Fibroblast of the conjunctiva (primary cell): ENCODE results near the gene AURKAIP1.

ENCODE experiments used
- DNase-seq: peaks from one replicate; pipeline ENCODE4 v3.0.0-alpha.2; 2010; ENCODE audit warnings: low read depth

The AURKAIP1 gene

DNA sequence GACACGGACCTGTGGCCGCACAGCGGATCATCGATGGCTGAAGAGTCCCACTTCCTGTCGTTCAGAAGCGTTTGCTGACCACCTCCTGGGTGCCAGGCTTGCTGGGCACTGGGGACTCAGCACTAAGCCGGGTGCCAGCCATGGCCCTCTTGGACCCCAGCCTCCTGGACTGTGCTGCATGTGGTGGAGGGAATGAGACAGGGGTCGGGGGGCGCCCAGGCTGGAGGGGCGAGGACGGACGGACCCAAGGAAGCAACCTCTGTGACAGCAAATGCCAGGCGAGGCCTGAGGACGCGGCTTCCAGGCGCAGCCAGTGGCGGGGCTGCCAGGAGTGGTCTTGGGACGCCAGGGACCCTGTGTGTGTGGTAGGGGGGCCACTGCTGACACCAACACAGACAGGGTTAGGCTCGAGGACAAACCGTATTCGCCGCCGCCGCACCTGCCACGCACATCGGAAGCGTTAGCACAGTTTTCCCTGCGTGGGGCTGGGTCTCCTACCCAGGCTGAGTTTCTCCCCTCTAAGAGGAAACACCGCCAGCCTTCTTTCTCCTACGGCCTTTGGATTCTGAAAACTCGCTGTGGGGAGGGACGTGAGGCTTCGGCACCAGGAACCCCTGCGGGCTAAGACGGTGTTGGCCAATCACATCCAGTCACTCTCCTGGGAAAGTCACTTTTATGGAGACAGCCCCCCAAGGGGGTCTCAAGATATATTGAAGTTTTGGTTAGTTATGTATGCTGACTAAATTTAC lies 13.6 kb downstream of the AURKAIP1 start:
- no peak for DNase-seq

DNA sequence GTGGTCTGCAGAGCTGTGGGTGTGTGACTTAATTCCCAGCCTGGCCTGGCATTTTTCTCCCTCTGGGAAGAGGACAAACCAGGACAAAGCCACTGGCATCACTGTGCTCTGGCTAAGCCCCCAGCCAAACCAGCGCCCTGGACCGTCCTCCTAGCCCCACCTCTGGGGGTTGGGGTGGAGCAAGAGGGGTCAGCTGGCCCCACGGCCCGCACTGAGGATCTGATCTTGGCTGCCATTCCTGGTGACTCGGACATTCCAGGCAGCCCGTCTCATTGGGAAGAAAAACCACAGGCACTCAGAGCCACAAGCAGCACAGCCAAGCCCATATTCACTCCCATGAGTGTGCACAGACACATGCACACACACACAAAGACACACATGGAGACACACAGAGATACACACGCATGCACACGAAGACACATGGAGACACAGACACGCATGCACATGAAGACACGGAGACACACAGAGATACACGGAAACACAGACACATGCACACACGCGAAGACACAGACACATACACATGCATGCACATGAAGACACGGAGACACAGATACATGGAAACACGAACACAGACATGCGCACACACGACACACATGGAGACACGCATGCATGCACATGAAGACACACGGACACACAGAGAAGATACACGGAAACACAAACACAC lies 14.4 kb downstream of the AURKAIP1 start:
- peak; percentile 81 for DNase-seq

DNA sequence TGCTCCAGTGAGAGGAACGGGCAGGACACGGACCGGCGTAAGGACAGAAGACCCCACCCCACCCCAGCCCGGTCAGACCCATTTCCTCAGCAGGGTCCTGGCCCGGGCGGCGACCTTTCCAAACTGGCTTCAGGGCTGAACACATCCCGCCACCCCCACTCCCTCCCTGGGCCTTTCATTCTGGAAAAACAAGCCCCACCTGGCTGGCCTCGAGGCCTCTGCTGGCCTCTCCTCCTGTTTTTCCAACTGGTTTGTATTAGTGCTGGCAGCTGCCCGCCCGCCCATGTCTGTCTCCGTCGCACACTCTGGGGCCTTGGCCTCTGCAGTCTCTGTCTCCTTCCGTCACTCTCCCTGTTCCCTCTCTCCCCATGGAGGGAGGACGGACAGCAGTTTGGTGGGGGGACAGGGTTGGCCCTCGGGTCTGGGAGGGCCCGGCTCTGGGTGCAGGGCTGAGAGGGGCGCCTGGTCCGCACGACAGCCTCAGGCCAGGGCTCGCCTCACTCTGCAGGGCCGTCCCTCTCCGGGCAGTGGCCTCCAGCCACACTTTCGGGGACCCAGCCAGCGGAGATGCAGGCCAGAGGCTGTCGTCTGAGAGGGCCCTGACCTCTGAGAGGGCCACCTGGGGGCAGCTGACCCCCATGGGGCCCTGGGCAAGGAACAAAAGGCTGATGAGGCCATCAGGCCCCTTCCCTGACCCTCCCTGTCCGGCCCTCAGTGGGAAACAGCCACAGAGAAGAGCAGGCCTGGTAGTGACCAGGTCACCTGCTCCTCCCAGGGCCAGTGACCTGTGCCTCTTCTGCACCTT lies 15.1 kb downstream of the AURKAIP1 start:
- peak; percentile 63 for DNase-seq

DNA sequence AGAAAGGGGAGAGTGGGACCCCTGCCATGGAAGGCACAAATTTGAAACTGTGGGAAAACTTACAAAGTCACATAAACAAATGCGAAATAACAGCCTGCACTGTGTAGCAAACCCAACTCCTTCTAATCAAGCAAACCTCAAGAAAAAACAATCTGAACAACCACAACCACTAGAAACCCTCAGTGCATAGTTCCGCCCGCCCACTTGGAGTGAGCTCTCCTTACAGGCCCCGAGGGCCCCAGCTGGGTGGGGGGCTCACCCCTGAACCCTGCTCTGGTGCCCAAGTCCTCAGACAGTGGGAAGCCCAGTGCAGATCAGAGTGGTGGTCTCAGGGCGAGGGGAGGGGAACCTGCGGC lies 15.7 kb downstream of the AURKAIP1 start:
- DNase-seq = peak; percentile 63

DNA sequence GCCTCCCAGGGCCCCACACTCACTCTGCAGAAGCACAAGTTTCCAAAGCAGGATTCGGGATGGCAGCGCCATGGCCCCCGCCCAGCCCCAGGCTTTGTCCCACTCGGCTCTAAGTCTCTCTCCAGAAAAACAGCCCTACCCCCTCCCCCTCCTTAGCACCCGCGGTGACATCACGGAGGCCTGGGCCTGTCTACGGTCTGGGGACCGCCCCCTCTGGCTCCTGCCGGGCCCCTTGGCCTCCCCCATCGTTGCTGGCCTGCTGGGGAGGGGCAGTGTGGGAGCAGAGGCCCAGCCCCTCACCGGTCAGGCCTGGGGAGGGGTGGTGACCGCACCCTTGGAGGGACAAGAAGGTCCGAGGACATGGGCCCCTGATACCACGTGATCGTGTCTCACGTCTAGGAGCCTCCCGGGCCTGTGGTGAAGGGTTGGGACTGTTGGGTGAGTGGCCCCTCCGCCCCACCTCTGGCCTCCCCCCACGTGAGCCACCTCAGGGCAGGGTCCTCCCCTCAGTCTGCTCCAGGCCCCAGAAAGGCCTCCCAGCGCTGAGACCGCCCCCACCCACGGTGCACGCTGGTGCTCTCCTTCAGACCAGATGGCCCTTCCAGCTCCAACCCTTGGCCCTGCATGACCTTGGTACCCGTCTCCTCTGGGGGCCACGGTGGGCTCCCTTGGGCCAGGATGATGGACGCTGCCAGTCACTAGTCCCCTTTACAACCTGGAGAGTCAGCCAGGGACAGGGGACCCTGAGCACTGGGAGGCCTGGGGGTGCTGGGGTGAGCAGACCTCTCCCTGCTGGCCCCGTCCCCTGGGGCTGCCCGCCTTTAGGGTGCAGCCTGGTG lies 16.4 kb downstream of the AURKAIP1 start, which contains the start of gene MXRA8:
Gene MXRA8 (minus strand): TSS at position 123 of the 839 bp plus-strand sequence. CDS start 51 bp downstream, at position 72.
- DNase-seq = peak; percentile 88

DNA sequence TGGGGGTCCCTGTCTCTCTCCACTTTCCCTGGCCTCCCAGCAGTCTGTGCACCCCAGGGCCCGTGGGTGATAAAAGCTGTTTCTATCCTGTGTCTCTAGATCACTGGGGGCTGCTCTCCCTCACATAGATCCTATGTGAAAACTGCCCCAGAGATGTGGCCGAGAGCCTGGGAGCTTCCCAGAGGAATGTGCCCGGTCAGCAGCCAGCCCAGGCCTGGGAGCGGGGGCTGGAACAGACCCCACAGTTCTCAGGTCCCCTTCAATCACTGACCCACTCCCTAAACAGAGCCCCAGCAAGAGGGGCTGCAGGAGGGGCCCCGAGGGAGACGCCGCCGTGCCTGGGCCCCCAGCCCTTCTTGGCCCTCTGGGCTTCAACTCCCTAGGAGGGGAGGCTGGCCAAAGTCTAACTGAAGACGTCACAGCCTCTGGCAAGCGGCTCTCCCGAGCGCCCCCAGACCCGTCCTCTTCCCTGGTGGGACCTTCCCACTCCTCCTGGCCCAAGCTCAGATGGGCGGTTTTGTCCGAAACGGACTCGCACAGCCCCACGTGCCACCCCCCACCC lies 17.1 kb downstream of the AURKAIP1 start:
- no peak for DNase-seq

DNA sequence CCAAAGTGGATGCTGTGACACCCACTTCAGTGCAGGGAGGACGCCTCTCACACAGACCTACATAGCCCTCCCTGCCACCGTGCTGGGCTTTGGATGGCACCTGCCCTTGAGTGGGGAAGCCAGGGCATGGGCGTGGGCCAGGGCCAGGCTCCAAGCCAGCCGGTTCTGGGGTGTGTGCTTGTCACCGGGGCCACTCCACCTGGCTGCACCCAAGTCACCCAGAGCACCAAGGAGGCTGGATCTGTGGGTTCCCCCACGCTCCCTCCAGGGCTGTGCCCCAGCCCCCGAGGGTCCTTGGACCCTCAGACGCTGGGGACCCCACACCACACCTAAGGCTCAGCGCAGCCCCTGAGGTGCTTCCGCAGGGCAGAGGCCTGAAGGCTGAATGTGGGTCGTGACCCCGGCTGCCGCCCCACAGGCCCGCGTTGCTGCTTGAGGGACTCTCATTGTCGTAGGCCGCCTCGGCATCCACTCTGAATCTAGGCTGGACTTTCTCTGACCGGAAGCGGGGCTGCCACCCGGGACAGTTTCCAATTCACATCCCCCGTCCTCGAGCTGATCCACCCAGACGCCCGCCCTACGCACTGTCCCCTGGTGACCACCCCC lies 18.1 kb downstream of the AURKAIP1 start:
- no peak for DNase-seq

DNA sequence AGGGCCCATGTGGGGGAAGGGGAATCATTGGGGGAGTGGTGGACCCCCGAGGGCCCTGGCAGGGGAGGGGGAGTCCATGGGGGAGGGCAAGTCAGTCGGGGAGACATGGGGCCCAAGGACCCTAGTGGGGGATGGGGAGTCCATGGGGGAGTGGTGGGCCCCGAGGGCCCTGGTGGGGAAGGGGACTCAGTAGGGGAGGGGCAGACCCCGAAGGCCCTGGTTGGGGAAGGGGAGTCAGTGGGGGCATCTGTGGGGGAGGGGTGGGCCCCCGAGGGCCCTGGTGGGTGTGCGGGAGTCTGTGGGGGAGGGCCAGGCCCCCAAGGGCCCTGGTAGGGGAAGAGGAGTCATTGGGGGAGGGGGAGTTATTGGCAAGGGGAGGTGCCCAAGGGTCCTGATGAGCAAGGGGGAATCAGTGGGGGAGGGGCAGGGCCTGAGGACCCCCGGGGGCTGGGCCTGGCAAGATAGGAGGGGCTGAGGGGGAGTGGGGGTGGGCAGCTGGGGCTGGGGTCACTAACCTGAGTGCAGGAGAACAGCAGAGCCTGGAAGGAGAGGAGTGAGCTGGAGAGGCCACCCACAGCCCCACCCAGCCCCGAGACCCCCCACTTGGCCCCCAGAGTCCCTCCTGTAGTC lies 18.7 kb downstream of the AURKAIP1 start:
- no peak for DNase-seq

DNA sequence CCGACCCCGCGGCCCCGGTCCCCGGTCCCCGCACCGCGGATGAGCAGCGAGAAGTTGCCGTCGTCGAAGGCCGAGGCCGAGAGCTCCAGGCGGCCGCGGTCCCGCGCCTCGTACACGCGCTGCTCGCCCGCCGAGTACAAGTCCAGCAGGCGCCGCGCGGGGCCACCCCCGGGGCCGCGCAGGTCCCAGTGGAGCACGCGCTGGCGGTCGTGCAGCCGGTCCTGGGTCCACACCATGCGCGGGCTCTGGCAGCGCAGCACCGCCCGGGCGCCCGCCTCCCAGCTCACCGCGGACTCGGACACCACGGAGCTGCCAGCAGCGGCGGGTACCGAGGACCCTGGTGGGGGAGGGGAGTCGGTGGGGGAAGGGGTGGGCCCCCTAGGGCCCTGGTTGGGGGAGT lies 19.6 kb downstream of the AURKAIP1 start:
- DNase-seq = no peak

DNA sequence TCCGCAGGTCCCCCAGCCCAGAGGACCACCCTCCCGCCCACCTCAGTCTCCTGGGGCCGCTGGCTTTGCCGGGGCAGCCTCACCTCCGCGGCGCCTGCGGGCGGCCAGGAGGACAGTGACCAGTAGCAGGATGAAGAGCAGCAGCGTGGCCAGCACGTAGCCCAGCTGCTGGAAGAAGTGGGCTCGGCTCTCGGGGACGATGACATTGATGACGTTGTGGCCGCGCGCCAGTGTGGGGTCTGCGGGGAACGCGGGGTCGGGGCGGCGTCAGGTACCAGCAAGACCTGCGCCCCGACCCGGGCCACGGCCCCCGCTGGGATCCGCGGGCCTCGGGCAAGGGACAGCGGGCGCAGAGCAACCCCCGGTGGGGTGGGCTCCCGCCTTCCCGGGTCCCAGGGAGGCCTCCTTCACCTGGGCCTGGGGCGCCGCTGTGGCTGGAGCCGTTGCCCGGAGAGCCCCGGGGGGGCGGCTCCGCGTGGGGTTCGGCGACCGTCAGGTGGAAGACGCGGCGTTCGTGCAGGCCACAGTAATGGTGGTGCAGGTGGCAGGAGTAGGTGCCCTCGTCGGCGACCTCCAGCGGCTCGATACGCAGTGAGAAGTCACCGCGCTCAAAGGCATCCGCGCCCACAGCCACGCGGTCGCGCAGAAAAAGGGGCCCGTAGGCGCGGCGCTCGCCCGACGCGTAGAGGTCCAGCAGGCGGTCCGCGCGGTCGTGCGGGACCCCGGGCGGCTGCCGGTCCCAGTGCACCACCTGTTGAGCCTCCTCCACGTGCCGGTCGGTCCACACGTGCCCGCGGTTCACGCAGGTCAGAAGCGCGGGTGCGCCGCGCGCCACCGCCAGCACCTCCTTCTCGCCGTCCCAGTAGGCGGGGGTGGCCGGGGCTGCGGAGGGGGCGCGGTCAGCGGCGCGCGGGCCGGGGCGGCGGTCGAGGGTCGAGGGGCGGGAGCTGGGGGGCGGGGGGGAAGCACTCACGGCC lies 20.4 kb downstream of the AURKAIP1 start:
- no peak for DNase-seq

DNA sequence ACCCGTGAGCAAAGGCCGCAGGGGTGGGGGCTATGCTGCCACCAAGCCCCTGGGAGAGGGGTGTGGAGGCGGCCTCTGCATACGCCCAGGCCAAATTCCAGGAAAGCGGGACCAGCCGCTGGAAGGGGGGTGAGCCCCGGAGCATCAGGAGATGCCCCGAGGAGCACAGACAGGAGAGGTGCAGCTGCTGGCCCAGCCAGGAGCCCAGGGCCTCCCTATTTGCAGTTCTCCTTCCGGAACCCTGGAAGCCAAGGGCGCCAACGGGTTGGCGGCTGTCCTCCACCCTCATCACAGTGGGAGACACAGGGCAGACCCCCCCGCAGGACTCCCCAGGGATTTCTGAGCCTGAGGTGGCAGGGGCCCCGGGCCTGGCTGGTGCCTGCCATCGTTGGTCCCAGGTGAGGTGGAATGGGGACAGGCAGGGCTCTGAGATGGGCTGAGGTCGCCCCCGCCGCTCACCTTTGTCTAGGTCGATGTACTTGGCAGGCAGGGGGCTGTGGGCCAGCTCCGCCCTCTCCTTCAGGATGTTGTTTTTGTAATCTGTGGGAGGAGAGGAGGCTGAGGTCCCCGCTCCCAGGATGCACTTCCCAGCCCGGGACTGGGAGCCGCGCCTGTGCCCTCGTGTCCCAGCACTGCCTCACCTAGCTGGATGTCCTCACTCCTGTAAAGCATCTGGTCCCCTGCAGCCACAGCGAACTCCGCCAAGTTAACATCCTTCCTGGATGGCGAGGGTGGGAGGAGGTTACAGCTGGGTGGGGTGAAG lies 21.4 kb downstream of the AURKAIP1 start:
- DNase-seq = no peak

DNA sequence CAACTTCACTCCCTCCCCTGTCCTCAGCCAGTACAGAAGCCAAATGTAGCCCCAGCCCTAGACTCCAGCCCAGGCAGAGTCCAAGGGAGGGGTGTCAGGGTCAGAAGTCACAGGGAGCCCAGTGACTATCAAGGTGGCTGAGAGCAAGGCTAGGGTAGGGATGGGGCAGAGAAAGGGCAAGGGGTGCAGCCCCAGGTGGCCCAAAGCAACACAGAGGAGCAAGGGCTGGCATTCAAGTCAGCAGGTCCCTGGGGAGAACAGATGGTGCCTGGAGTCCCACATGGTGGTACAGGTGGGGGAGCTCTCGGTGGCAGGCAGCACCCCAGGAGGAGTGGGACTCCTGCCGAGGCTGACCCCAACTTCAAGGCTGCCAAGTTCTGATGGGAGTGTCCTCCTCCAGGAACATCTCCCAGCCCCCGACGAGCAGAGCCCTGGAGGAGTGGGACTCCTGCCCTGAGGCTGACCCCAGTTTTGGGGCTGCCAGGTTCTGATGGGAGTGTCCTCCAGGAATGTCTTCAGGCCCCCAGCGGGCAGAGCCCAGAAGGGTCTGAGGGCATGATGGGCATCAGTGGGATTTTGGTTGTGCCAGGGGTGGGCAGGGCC lies 22.1 kb downstream of the AURKAIP1 start:
- no peak for DNase-seq

DNA sequence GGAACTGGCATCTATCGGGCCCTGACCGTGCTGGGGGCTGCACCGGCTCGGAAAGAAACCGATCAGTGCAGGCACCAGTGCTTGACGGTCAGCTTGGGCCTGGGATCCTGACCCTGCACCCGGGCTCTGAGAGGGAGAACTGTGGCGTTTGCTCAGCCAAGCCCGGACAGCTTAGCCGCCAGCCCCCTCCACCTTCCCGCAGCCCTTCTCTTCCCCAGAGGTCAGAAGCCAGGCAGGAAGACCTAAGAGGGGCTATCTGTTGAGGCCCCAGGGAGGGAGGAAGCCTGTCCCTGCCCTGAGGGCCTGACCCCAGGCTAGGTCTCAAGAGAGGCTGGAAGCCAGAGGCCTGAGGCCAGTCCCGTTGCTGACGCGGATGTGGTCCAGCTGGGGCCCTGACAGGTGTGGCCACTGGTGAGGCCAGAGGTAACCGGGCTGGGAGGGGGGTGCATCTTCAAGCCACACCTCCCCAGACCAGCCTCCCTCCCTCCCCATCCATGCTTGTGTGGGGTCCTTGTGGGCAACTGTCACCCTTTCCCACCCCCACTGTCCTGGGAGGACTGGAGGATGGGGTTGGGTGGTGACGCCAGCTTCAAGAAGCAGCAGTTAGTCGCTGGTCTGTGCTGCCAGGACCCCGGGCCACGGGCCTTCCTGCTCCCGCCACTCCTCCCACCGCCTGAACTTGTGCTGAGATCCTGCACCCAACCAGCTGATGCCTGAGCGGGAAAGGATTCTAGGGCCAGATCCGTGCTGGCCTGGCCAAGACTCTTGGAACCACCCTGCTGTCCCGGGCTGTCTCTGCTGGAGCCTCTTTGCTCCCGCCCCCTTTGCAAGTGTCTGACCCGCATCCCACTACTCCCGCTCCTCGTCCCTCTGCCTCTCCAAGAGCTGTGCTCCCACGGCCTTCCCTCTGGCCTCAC lies 23.2 kb downstream of the AURKAIP1 start:
- peak; percentile 33 for DNase-seq

DNA sequence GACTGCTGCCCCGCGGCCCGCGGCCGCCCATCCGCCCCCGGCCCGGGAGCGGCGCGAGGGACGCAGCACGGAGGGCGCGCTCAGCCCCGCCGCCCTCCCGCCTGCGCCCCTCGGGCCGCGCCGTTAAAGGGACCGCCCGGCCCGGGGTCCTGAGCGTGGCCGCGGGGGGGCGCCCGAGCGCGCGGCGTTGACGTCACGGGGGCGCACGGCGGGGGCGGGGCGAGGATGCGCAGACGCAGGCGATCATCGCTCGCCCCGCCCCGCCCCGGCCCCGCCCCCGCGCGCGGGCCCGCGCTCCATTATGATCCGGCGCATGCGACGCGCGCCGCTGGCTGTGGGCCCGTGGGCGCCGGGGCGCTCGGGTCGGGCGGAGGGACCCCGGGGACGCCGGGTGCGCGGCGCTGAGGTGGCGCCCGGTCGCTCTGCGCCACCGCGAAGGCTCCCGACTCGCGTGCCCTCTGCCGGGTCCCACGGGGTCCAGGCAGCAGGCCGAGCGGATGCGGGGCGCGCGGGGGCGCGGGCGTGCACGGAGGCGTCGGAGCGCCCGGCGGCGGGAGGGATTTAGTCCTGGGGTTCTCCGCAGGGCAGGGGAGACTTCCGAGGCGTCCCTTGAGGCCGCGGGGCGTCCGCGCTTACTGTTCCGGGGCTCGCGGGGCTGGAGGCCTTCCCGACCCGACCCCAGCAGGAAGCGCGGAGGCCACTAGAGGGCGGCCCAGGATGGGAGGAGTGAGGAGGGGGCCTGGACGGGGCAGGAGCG lies 25.6 kb downstream of the AURKAIP1 start, which contains the start of gene DVL1:
Gene DVL1 (minus strand): TSS at position 163 of the 757 bp plus-strand sequence. CDS start 353 bp downstream, outside the sequence.
- DNase-seq = peak; percentile 44

DNA sequence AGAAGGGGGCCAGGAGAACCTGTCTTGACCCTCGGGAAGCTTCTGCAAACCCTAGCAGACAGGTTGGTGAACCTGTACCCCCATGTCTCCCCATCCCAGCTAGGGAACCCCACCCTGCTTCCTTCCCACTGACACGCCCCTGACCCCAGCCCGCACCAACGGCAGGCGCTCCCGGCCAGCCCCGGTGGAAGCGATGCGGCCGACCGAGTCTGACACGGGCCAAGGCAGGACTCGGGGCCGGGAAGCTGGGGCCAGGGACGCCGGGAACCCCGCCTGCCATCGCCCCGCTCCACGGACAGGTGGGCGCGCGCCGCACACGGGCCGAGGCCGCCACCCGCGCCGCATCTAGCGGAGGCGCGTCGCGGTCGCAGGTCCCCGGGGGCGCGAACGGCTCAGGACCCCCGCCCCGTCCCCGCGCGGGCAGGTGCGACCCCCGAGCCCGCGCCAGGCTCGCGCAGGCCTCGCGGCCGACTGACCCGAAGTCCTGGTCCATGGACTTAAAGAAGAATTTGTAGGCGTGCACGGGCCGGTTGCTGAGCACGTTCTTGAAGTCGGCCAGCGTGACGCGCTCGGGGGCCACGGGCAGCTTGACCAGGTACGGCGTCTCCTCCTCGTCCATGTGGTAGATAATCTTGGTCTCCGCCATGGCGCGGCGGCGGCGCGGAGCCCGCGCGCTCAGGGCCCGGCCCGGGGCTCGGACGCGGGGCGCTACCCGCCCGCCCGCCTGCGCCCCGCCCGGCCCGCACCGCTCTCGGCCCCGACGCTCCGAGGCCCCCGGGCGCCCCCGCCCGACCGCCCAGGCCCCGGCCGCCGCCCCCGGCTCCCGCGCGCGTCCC lies 26.4 kb downstream of the AURKAIP1 start:
- DNase-seq = no peak
